IMR-90 (cell line): ENCODE data around the gene CPLX1. TPM values are rescaled to one million over a fixed set of nuclear protein-coding genes. Genes with fewer than 3 reads are reported as not detected.

Experiments
- ATAC-seq: fragments of 200-7000 bp; cut with Tn5 transposase; 2 replicates; pipeline ENCODE4 v1.9.1; 2020; ENCODE audit warnings: low read depth, mild to moderate bottlenecking, moderate library complexity
- BruUV-seq: library from RNA; stranded (reverse); fragments of 400-500 nt; replicated peaks from 2 replicates; lab custom pipeline; 2021; lab: Mats Ljungman, UMichigan
- CTCF ChIA-PET: fragments of 300-600 bp; formaldehyde crosslinking; extraction: SDS; loops from one replicate; lab custom pipeline; 2021; ENCODE audit warnings: antibody characterized with exemption; lab: Yijun Ruan, JAX
- POLR2A ChIA-PET: fragments of 300-600 bp; sonication (Branson Sonifier 250); formaldehyde crosslinking; loops from one replicate; lab custom pipeline; 2022; ENCODE audit warnings: antibody characterized with exemption; ENCODE audit not compliant: unreplicated experiment; lab: Charles Lee
- DNase-seq: peaks from one replicate; pipeline ENCODE4 v3.0.0; 2013
- H2AFZ ChIP-seq: replicated peaks from 2 replicates; pipeline ENCODE3; 2013; ENCODE audit warnings: low read length, mild to moderate bottlenecking; ENCODE audit not compliant: poor library complexity
- H2AK5ac ChIP-seq: 2 replicates; pipeline ENCODE4 v1.6.1; 2013; ENCODE audit warnings: low read depth, low read length, inconsistent platforms
- H2AK9ac ChIP-seq: replicated peaks from 2 replicates; pipeline ENCODE3; 2013; ENCODE audit warnings: mild to moderate bottlenecking, low read depth, low read length, moderate library complexity; ENCODE audit not compliant: poor library complexity
- H2BK120ac ChIP-seq: 2 replicates; pipeline ENCODE4 v1.6.1; 2013; ENCODE audit warnings: low read depth, low read length, inconsistent platforms
- H2BK15ac ChIP-seq: 3 replicates; pipeline ENCODE4 v1.6.1; 2013; ENCODE audit warnings: low read depth, low read length, inconsistent platforms
- H2BK20ac ChIP-seq: 2 replicates; pipeline ENCODE4 v1.6.1; 2013; ENCODE audit warnings: low read depth, mild to moderate bottlenecking, inconsistent platforms, low read length, moderate library complexity
- H2BK5ac ChIP-seq: 2 replicates; pipeline ENCODE4 v1.6.1; 2013; ENCODE audit warnings: mild to moderate bottlenecking, low read depth, low read length, inconsistent platforms; ENCODE audit not compliant: poor library complexity, severe bottlenecking
- H3K14ac ChIP-seq: replicated peaks from 2 replicates; pipeline ENCODE4 v1.6.1; 2013; ENCODE audit warnings: low read depth, low read length, inconsistent platforms
- H3K18ac ChIP-seq: 2 replicates; pipeline ENCODE4 v1.6.1; 2013; ENCODE audit warnings: low read depth, low read length, control low read depth
- H3K23ac ChIP-seq: 2 replicates; pipeline ENCODE4 v1.6.1; 2013; ENCODE audit warnings: low read depth, low read length, inconsistent platforms
- H3K27ac ChIP-seq: 2 replicates; pipeline ENCODE4 v1.5.1; 2013; ENCODE audit warnings: mild to moderate bottlenecking, control low read depth, low read length; ENCODE audit not compliant: insufficient read depth
- H3K27me3 ChIP-seq: 2 replicates; pipeline ENCODE4 v1.6.1; 2013; ENCODE audit warnings: low read length; ENCODE audit not compliant: control insufficient read depth, insufficient read depth
- H3K36me3 ChIP-seq: 2 replicates; pipeline ENCODE4 v1.6.1; 2013; ENCODE audit warnings: low read length, mixed read lengths; ENCODE audit not compliant: control insufficient read depth, insufficient read depth
- H3K4ac ChIP-seq: 2 replicates; pipeline ENCODE4 v1.6.1; 2013; ENCODE audit warnings: low read depth, low read length, inconsistent platforms
- H3K4me1 ChIP-seq: 2 replicates; pipeline ENCODE4 v1.6.1; 2013; ENCODE audit warnings: low read length, mixed read lengths; ENCODE audit not compliant: control insufficient read depth, insufficient read depth
- H3K4me2 ChIP-seq: 2 replicates; pipeline ENCODE4 v1.6.1; 2013; ENCODE audit warnings: low read depth, mild to moderate bottlenecking, control low read depth, low read length, moderate library complexity
- H3K4me3 ChIP-seq: 2 replicates; pipeline ENCODE4 v1.5.1; 2013; ENCODE audit warnings: low read depth, mild to moderate bottlenecking, control low read depth, low read length, moderate library complexity; ENCODE audit not compliant: insufficient read depth
- H3K56ac ChIP-seq: 2 replicates; pipeline ENCODE4 v1.6.1; 2013; ENCODE audit warnings: low read length, inconsistent platforms; ENCODE audit not compliant: insufficient read depth; ENCODE audit errors: extremely low read depth
- H3K79me1 ChIP-seq, 2 experiments: 2 replicates each; pipeline ENCODE4 v1.6.1; 2013; ENCODE audit warnings: low read length in 2 of 2, inconsistent platforms in 1 of 2, low read depth in 1 of 2
- H3K9ac ChIP-seq: 2 replicates; pipeline ENCODE4 v1.6.1; 2013; ENCODE audit warnings: low read depth, low read length, control low read depth
- H3K9me1 ChIP-seq: 2 replicates; pipeline ENCODE4 v1.6.1; 2013; ENCODE audit warnings: low read length, inconsistent platforms; ENCODE audit not compliant: insufficient read depth
- H3K9me3 ChIP-seq: 2 replicates; pipeline ENCODE4 v1.6.1; 2013; ENCODE audit warnings: low read length; ENCODE audit not compliant: control insufficient read depth, insufficient read depth
- H4K20me1 ChIP-seq: 2 replicates; pipeline ENCODE4 v1.6.1; 2013; ENCODE audit warnings: low read length, inconsistent platforms; ENCODE audit not compliant: insufficient read depth
- H4K5ac ChIP-seq: 2 replicates; pipeline ENCODE4 v1.6.1; 2013; ENCODE audit warnings: mild to moderate bottlenecking, low read depth, low read length, control low read depth
- H4K8ac ChIP-seq, 2 experiments: 2 replicates each; pipeline ENCODE4 v1.6.1; 2013; ENCODE audit warnings: low read depth in 2 of 2, low read length in 2 of 2, control low read depth in 1 of 2, inconsistent platforms in 1 of 2
- H4K91ac ChIP-seq: 2 replicates; pipeline ENCODE4 v1.6.1; 2013; ENCODE audit warnings: low read depth, low read length, inconsistent platforms; ENCODE audit not compliant: insufficient read depth
- BHLHE40 ChIP-seq: fragments of 150-350 bp; IDR thresholded peaks from 2 replicates; pipeline ENCODE4 v1.6.1; 2016; ENCODE audit warnings: mild to moderate bottlenecking, low read depth, low read length
- CEBPB ChIP-seq: IDR thresholded peaks from 2 replicates; pipeline ENCODE4 v1.6.1; 2012; ENCODE audit warnings: low read depth, low read length, improper control_type of control experiment
- ELK1 ChIP-seq: fragments of 150-350 bp; IDR thresholded peaks from 2 replicates; pipeline ENCODE4 v1.6.1; 2016; ENCODE audit warnings: low read depth, mild to moderate bottlenecking, low read length, moderate library complexity, borderline replicate concordance
- FOS ChIP-seq: fragments of 150-350 bp; IDR thresholded peaks from 2 replicates; pipeline ENCODE4 v1.6.1; 2016; ENCODE audit warnings: low read depth, low read length
- NFE2L2 ChIP-seq: fragments of 150-350 bp; IDR thresholded peaks from 2 replicates; pipeline ENCODE4 v1.6.1; 2016; ENCODE audit warnings: low read depth, mild to moderate bottlenecking, low read length
- POLR2A ChIP-seq: IDR thresholded peaks from 2 replicates; pipeline ENCODE4 v1.6.1; 2012; ENCODE audit warnings: mild to moderate bottlenecking, low read depth, low read length
- RCOR1 ChIP-seq: IDR thresholded peaks from 2 replicates; pipeline ENCODE4 v1.6.1; 2012; ENCODE audit warnings: mild to moderate bottlenecking, low read length, improper control_type of control experiment; ENCODE audit not compliant: insufficient replicate concordance
- WGBS, 2 experiments: methylation state at CpG; one replicate each; pipeline versions ENCODE4 v1.1.5 to v1.1.7; 2013; ENCODE audit warnings: missing lambda C conversion rate in 2 of 2; ENCODE audit not compliant: insufficient read length in 1 of 2; ENCODE audit errors: extremely low coverage in 2 of 2; 5-methylcytosine and 5-hydroxymethylcytosine counted together
- dilution Hi-C: fragments of 300-500 bp; cut with HindIII; formaldehyde crosslinking; loops from one replicate; pipeline ENCODE4 v1.14.3; 2018; ENCODE audit warnings: low sequenced_read_pairs; ENCODE audit not compliant: unreplicated experiment
- in situ Hi-C: fragments of 300-500 bp; cut with MboI; formaldehyde crosslinking; loops from 3 replicates; pipeline ENCODE4 v1.14.3; 2019; ENCODE audit warnings: low sequenced_read_pairs, inconsistent platforms, mixed read lengths
- intact Hi-C: fragments of 100-400 bp; cut with micrococcal nuclease; formaldehyde crosslinking; loops from 2 replicates; pipeline ENCODE4 v1.10.0; 2022
- polyA plus RNA-seq, 3 experiments: library from polyadenylated mRNA; depleted of rRNA; stranded (reverse); fragments of >200 nt; gene quantifications; 2 replicates each; pipeline ENCODE4 v1.2.3, GENCODE V29; 2012; ENCODE audit warnings: low replicate concordance in 1 of 3
- total RNA-seq: library from RNA; depleted of rRNA; stranded (reverse); fragments of >200 nt; gene quantifications from 2 replicates; pipeline ENCODE4 v1.2.3, GENCODE V29; 2012

CPLX1 gene
- total and polyA plus RNA-seq, 2 of the 4 experiments (the other 2 are of a cell fraction) = 0.05 TPM; not detected in 1

DNA sequence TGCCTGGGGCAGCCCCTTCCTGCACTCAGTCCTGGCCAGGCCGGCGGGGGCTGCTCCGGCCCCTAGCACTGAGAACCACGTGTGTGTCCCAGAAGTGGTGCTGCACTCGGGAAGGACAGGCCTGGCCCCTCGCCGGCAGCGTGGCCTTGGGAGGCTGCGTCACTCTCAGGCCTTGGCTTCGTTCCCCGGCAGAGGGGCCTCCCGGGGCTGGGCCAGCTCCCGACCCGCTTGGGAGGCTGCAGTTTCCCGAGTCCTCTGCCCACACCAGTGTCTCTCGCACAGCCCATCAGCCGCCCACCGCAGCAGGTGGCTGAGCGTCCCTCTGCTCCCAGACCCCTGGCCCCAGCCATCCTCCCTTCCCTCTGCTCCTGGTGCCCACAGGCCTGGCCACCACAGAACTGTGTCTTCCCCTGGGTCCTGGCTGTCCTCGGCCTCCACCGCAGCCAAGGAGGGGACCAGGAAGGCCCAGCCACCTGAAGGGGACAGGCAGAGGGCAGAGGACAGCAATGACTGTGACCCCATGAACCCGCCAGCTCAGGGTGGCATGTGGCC is 10.9 kb upstream of the CPLX1 start:
- no peak overlapping the region for H4K8ac ChIP-seq
- dilution Hi-C loops (no loop called here), intact Hi-C loops (no loop called here), in situ Hi-C loops (no loop called here)
- no peak overlapping the region for H2BK20ac ChIP-seq
- 74% methylated on average over 17 of the region's 22 CpGs; no CpG with 5 or more reads in 1 of the 2 experiments for WGBS, 2 experiments
- peaks cover 6% of the 10 kb centered on the region for H3K27me3 ChIP-seq
- no peaks in the 10 kb centered on the region for H3K9me1 ChIP-seq
- H3K4ac ChIP-seq = no peak overlapping the region
- no peak overlapping the region for H2BK120ac ChIP-seq
- H3K4me2 ChIP-seq = no peak overlapping the region
- no peak overlapping the region for H2AFZ ChIP-seq
- no peak overlapping the region for H4K5ac ChIP-seq
- TF ChIP-seq CEBPB (no peak), NFE2L2 (no peak), BHLHE40 (no peak), ELK1 (no peak), POLR2A (no peak), FOS (no peak), RCOR1 (no peak)
- no peak for ATAC-seq
- BruUV-seq = no TSS peak
- peaks cover 8% of the 10 kb centered on the region for H3K9me3 ChIP-seq
- CTCF ChIA-PET = no interaction called here
- no peak for DNase-seq
- no peak overlapping the region for H2BK5ac ChIP-seq
- no peak overlapping the region for H3K56ac ChIP-seq
- no peak overlapping the region for H2AK5ac ChIP-seq
- no peak overlapping the region for H2AK9ac ChIP-seq
- no peaks in the 10 kb centered on the region for H3K36me3 ChIP-seq
- H3K4me3 ChIP-seq = no peak overlapping the region
- POLR2A ChIA-PET = no interaction called here
- no peak overlapping the region for H3K14ac ChIP-seq
- no peaks in the 10 kb centered on the region for H3K4me1 ChIP-seq
- H3K18ac ChIP-seq = no peak overlapping the region
- H2BK15ac ChIP-seq = no peak overlapping the region
- H3K27ac ChIP-seq = no peak overlapping the region
- H3K23ac ChIP-seq = no peak overlapping the region
- H3K9ac ChIP-seq = no peak overlapping the region
- no peaks in the 10 kb centered on the region for H3K79me1 ChIP-seq
- H4K20me1 ChIP-seq = no peaks in the 10 kb centered on the region
- no peak overlapping the region for H4K91ac ChIP-seq
